SH-SY5Y (cell line): ENCODE results near the gene FOXP1.

ENCODE experiments used
- GATA2 ChIP-seq: IDR thresholded peaks from 2 replicates; pipeline ENCODE4 v1.6.1; 2011; ENCODE audit warnings: mild to moderate bottlenecking, low read depth, low read length
- GATA3 ChIP-seq: IDR thresholded peaks from 2 replicates; pipeline ENCODE4 v1.6.1; 2011; ENCODE audit warnings: low read depth, mild to moderate bottlenecking, low read length, moderate library complexity

- no peak for TF ChIP-seq GATA2
- no peak for TF ChIP-seq GATA3
These were observed 216.4 kb downstream of the FOXP1 start for GRCh38 chr3:71366988-71367604.
